ENCODE measurements around the gene POP4.
"Not testable (repeated sequence)": the region's sequence is repeated elsewhere in the genome, so short reads cannot be mapped to it uniquely, and the experiment has no call there.

Gene POP4

DNA sequence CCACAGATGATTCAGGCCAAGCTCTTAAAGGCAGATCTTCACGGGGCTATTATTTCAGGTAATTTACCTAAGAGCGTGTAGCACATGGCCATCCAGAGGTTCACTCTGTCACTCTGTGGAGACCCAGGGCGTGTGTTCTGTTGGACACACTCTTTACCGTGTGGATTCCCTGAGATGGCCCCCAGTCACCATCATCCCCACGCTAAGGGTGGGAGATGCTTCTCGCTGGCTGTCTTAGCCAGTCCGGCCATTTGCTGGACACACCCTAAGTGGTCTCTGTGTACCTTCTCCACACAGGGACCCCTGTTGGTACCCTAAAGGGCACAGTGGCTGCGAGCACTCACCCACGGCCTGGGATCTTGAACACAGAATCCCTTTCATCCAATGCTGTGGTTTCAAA is 6.0 kb downstream of the POP4 start:
- DNase-seq (ENCODE audit: low spot score): no peak

DNA sequence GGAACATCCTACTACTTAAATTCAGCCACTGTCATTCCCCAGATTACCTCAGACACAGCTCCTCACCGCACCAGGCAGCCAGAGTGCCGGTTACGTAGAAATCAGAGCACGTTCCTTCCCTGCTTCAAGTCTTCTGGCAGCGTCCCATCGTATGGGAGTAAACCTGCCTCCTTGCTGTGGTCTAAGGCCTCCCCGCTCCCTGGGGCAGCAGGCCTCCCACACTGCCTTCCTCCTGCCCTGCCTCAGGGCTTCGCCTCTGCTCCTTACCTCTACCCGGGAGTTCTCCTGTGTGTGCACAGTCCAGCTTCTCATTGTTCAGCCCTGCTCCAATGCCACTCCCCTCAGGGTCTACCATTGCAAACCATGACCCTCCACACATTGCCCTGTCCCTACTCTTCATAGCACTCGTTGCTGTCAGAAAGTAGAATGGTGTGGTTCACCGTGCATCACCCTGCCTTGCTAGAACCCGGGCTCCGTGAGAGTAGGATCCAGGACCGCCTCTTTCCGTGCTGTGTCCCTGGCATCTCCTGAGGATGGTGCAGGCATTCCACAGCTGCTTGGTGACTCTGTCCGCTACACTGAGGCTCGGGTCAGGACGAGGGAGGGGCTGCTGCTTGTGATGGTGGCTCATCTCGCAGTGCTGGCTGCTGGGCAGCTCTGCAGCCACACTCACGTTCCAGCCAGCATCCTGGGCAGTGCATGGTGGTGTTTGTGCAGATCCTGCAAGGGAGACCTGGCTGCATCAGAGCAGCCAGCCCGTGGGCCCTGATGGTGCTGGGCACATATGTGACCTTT is 6.9 kb downstream of the POP4 start:
- DNase-seq (ENCODE audit: low spot score): no peak

DNA sequence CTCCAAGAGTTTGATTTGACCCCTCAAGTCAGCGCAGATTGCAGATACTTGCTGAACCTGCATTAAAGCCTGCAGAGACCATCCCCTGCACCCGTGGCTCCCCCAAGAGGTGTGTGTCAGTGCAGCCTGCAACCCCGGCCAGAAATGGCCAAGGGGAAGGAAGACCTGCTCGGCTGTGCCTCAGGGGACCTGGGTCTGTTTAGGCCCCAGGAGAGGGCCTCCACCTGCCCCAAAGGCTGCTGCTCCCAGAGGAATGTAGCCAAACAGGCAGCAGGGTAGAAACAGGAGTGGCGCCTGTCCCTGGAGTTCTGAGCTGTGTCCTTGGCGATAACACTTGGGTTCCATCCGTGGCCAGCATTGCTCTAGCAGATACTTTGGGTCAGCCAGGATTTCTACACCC is 8.0 kb downstream of the POP4 start:
- DNase-seq (ENCODE audit: low spot score): no peak

DNA sequence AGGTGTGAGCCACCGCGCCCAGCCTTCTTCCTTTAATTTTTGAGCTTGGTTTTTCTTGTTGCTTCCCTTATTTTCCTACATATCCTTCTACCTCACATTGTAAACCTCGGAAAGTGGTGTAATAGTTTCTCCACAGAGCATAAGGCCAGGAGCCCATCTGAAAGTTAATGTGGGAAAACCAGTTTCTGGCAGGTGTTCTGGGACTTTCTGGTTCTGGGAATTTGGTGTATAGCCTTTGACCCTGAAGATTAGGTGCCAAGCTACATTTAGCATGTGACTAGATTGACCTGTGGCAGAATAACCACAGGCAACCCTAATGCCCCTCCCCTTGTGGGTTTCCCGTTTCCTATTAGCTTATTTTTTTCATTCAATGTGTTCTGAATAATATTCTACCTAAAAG is 8.7 kb downstream of the POP4 start:
- no peak for DNase-seq (ENCODE audit: low spot score)

DNA sequence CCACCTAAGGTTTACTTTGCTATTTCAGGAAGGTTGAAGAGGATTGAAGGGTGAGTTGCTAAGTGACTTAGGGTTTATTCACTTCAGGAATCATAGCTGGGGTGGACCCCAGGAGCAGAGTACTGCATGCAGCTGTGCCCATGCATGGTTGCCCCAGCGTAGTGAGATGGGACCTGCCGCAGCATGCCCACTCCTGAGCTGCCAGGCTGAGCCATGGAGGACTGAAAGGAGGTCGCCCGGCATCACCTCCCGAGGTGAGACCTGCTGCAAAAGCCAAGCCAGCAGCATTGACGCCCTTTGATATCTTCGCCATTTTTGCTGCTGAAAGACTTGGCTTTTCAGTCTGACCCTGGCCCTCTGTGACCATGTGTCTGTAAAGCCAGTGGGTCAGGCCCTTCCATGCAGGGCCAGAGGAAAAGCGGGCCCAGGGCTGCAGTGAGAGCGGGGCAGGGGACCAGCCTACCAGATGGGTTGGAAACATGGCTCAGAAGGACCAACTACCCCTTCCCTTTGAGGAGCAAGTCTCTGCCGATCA is 9.9 kb downstream of the POP4 start:
- DNase-seq (ENCODE audit: low spot score): no peak

DNA sequence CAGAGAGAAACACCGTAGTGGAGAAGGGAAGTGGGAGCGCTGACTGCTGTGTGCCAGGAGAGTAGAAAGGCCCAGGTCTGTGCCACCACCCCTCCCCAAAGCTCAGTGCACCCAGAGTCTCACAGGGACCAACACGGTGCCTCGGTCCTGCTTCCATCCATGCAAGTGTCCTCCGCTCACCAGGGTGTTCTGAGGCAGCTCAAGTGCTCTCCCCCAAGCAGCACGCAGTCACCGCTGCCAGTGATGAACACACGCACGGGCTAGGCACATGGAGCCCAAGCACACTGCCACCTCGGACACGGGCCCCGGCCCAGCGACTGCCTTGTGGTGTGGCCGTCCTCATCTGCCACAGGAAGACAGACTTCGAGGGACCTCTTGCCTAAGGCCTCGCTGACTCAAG is 10.5 kb downstream of the POP4 start:
- DNase-seq (ENCODE audit: low spot score): no peak

DNA sequence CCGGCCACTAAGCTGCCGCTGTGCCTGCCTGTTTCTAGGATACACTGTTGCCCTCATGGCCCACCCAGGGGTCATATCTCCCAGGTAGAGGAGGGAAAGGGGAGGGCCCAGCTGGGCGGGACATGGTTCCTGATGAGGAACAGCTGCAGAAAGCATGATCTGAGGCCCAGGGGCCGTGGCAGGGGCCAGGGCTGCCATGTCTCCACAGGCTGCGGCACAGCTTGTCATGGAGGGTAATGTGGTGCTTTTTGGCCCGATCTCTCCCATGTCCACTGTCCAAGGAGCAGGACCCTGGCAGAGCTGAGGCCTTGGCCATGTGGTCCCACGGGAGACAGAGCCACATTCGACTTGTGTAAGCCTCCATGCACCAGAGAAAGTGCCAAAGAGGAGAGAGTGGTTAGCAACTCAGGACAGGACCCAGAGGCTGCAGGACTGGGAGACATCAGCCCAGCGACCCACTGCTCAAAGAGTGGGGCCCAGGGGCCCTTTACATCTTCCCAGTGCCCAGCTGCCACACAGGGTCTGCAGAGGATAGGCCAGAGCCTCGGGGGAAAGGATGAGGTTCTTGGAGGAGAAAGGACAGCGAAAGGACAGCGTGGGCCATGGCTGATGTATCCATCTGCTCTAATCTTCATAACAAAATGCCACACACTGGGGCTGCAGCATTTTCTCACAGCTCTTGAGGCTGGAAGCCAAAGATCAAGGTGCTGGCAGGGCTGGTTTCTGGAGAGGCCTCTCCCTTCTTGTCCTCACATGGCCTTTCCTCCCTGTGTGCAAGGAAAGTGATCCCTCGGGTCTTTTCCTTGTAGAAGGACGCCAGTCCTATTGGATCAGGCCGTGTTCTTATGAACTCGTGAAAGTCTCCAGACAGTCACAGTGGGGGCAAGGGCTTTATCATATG is 11.5 kb downstream of the POP4 start:
- no peak for DNase-seq (ENCODE audit: low spot score)

DNA sequence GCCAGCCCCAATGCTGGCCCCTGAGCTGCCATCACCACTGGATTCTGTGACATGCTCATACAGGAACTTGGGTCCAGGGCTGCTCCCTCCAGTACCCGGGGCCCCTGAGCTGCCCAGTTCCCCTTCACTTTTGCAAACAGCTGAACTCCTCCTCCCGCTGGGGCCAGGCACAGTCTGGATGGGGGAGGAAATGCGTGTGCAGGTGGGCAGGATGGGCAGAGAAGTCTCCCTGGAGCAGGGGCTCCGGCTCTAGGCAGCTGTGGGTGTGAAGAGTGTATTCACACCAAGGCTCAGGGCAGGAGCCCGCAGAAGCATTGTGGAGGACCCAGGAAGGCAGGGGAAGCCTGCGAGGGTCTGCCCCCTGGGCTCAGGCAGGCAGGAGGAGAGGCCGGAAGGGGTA is 12.4 kb downstream of the POP4 start:
- no peak for DNase-seq (ENCODE audit: low spot score)

DNA sequence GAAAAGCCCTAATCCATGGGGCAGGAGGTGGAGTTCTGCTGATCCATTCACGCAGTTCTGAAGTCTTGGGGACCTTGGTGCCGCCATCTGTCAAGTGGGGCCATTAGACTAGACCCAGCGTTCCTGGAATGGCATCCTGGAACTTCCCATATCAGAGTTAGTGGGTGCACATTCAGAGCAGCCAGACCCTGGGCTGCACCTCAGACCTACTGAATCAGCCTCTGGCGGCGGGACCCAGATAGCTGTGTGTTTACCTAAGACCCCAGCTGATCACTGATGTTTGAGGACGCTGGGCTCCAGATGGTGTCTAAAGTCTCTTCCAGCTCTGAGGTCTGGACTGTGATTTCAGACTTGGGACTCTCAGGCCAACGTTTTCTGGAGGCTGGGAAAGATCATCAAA is 12.8 kb downstream of the POP4 start:
- no peak for DNase-seq (ENCODE audit: low spot score)

DNA sequence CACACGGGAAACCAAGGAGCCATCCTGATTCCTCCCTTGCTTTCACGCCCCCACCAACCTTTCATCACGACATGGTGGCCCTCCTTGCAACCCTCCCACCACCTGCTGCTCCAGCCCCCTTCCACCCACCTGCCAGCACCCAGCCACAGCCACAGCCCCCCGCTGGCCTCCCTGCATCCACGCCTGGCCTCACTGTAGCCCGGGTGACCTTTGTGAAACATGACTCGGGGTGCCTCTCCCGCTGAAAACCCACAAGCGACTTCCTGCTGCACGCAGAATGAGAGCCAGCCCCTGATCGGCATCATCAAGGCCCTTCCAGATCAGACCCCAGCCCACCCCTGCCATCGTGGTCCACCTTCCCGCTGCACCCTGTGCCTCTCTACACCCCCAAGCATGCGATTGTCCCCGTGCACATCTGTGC is 14.9 kb downstream of the POP4 start:
- no peak for DNase-seq (ENCODE audit: low spot score)

DNA sequence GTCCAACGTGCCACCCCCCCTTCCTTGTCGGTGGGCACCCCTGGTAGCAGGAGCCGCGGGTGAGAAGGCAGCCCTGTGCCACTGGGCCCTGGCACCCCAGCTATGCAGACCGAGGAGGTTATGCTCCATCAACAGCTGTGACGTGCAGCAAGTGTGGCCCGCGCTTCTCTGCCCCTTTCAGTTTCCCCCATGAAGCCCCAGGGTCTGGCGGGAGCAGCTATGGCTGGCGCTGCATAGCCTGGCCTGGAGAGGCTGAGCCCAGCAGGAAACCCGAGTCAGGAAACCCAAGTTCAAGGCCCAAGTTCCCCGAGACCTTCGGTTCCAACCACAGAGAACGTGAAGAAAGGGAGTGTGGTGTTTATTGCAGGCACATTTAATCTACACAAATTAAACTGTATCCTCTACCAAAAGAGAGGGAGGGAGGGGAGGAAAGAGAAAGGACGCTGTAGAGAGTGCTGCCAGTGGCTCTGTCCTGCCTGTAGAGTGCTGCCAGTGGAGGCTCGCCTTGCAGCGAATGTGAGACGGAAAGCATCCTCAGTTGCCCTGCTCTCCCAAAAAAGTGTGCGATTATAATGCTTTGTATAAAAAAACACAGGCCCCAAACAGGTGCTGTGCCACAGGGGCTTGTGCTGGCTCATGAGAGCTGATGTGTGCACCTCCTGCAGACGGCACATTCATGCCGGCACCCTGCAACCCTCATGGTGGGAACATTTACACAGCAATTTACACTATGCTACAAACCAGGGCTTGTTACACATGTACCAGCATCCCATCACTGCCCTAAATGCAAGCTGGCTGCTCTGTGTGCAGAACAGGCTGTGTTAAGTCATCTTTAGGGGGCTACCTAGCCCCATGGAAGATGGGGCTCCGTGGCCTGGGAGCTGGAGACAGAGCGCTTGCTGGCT is 16.3 kb downstream of the POP4 start:
- DNase-seq (ENCODE audit: low spot score): no peak

DNA sequence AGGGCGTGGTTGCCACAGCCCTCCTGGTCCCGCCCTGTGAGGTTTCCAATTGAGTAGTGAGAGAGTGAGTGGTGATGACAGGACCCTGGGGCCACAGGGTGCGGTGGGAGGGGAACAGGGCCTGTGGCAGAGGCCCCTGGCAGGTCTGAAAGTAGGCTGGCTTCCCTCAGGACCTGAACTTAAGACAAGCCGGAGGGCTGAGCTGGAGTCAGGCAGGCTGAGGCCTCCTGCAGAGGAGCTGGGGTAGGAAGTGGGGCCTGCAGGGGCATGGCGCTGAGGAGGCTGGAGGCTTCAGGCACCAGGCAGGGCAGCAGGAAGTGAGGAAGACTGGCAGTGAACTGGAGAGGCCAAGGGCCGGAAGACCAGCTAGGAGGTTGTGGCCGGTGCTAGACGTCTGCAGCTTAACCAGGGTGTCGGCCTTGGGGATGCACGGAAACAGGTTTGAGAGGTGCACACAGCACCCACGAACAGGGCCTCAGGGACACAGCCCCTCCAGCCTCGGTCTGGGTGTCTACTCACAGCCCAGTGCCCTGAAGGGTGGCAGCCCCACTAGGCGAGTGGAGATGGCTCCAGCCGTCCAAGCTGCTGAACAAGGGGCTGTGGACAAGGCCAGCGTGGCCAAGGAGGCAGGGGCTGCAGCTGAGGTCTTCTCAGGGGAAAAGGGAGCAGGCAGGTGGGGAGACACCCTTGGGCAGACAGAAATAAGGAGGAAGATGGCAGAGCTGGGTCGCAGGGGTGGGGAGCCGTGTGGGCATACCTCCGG is 17.8 kb downstream of the POP4 start:
- DNase-seq (ENCODE audit: low spot score): no peak

DNA sequence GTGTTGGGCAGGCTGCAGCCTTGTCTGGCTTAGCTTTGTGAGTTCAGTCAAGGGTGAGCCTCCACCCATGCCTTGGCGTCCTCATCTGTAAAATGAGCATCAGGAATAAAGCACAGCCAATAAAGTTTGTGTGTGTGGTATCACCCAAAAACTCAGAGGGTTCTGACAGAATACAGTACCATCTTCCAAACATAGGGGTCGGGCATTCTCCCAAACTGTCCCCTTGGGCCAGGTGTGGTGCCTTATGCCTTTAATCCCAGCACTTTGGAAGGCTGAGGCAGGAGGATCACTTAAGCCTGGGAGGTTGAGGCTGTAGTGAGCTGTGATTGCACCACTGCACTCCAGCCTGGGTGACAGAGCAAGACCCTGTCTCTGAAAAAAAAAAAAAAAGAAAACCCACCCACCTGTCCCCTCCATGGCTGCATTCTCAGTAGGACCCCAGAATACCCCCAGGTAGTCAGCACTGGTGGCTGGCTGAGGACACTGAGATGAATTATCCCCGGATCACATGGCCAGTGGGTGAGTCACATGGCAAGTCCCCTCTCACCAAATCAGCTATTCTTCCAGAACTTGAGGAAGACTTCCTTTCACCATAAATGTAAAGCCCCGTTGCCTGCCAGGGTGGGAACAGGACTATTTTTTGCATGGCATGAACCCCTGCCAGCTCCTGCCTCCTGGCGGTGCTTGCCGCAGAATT is 18.6 kb downstream of the POP4 start:
- no peak for DNase-seq (ENCODE audit: low spot score)

DNA sequence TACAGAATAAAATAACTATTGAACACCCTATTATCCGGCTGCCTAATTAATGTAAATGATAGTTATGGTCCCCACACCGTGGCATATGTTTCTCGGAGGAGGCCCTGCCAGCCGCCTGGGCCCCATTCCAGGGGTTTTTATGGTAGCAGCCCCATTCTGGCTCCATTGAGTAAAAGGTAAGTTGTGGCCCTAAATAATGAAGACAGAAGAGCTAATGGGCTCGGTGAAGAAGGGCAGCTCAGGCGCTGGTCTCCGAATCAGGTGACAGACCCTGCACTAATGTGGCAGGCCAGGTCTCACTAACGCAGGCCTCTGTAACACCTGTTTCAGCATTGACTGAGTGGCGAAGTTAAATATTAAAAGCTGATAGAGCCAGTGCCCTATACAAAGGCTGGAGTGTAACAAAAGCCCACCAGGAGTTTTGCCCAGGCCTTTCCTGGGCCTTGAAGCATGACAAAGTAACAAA is 19.1 kb downstream of the POP4 start:
- no peak for DNase-seq (ENCODE audit: low spot score)

DNA sequence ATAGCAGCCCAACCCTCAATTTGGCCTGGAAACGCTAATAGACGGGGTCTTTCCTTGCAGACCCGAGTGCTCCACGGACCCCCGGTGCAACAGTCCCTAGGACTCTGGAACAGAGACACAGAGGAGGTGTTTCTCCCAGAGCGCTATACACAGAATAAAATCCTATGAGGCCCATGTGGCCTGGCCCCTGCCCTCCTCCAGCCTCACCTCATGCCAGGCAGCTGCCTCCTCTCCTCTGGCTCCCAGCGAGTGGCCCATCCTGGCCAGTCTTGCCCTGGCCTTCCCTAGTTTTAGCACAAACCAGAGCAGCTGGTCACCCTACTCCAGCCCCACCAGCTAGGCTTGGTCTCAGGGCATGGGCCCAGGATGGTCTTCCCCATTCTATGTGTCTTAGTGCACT is 20.3 kb downstream of the POP4 start:
- DNase-seq (ENCODE audit: low spot score): no peak

DNA sequence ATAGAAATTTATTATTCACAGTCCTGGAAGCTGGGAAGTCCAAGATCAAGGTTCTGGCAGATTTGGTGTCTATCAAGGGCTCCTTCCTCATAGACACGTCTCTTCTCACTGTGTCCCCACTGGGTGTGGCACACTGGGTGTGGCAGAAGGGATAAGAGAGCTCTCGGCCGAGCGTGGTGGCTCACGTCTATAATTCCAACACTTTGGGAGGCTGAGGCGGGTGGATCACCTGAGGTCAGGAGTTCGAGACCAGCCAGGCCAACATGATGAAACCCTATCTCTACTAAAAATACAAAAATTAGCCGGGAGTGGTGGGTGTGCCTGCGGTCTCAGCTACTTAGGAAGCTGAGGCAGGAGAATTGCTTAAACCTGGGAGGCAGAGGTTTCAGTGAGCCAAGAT is 20.7 kb downstream of the POP4 start:
- DNase-seq (ENCODE audit: low spot score): not testable (repeated sequence)

DNA sequence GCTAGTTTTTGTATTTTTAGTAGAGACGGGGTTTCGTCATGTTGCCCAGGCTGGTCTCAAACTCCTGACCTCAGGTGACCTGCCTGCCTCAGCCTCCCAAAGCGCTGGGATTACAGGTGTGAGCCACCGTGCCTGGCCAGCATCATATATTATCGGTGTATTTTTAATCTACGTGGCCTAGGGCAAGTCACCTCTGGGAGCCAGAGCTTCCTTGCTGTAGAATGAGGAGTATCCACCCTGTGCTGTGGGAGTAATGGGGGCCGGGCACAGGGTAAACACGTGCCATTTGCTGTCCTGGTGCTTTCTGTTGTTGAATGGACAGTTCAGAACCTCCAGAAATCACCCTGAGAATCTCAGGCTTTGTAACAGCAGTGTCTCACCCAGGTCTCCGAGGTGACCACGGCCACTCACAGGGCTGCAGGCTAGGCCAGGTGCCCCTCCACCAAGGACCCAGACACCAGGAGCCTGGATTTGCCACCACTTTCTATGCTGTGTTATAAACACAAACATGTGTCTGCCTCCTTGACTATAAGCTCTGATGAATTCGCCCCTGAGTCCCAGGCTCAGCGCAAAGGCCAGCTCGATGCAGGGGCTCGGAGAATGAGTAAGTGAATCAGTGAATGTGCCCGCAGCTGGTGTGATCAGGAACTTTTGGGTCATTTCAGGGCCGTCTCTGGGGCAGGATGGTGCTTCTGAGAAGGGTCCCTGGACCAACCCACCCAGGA is 22.7 kb downstream of the POP4 start:
- DNase-seq (ENCODE audit: low spot score): no peak

DNA sequence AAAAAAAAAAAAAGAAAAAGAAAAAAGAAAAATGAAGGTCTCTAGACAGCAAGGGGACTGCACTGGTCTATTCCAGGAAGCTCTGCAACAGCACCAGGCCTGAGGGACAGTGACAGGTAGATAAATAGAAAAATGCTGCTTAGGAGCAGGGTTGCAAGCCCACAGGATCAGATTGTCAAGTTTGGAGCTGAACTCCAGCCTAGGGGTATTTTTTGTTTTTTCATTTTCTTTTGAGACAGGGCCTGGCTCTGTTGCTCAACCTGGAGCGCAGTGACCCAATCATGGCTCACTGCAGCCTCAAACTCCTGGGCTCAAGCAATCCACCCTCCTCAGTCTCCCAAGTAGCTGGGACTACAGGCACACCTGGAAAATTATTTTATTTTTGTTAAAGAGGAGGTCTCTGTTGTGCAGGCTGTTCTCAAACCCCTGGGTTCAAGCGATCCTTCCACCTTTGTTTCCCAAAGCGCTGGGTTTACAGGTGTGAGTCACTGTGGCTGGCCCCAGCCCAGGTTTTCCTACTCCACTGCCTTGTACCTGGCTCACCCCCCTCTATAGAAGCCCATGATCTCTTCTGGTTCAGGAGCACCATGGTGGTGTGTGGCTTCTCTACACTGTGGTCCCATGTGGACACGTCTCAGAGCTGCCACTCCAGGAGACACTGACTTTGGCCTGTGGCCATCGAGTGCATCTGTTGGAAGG is 23.9 kb downstream of the POP4 start:
- no peak for DNase-seq (ENCODE audit: low spot score)

DNA sequence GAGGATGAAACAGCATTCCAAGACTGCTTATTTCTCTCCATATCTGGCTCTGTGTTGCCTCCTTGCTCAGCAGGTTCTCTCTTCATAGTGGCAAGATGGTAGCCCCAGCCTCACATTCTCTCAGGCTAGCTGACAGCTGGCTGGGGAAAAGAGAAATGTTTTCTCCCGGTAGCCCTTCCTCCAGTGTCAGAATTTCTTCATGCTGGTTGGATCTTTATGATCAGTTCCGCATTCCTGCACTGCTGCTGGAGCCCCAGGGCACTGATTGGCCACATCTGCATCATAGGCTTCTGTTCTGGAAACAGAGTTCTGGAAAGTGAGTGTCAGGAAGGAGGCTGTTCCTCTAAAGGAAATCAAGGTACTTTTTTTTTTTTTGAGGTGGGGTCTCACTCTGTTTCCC is 24.6 kb downstream of the POP4 start:
- no peak for DNase-seq (ENCODE audit: low spot score)
